GM12864 (cell line): Measurements from ENCODE around the gene SHLD3.
"Not testable (repeated sequence)": the region's sequence is repeated elsewhere in the genome, so short reads cannot be mapped to it uniquely, and the experiment has no call there.

Experiments
- DNase-seq: peaks from one replicate; pipeline ENCODE4 v3.0.0-alpha.2; 2011; ENCODE audit warnings: low read depth
- H3K4me3 ChIP-seq: 2 replicates; pipeline ENCODE4 v1.5.1; 2011; ENCODE audit warnings: mild to moderate bottlenecking, low read depth, low read length, control low read depth
- TF ChIP-seq, protein P1 (sequence below): IDR thresholded peaks from 2 replicates; pipeline ENCODE4 v1.5.1; 2011; ENCODE audit warnings: low read depth, mild to moderate bottlenecking, moderate library complexity, low read length, control low read depth, inconsistent platforms; ENCODE audit errors: missing control alignments

SHLD3 gene

DNA sequence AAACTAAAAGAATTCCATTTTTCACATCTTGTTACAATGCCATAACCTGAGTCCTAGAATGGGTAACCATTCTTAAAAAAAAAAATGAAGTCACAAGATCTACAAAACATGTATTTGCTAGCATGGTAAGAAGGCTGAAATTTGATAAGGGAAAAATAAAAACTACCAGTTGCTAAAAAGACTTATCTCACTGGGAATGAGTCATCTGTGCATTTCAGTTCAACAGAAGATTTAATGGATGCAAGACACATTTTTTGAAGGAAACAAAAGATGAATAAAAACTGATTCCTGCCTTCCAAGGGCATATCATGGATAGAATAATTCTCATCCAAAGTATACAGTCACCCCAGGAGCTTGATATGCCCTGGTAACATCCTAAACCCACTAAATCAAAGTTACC lies 49.9 kb downstream of the SHLD3 start:
- no peak for DNase-seq
- TF ChIP-seq, protein P1, sequence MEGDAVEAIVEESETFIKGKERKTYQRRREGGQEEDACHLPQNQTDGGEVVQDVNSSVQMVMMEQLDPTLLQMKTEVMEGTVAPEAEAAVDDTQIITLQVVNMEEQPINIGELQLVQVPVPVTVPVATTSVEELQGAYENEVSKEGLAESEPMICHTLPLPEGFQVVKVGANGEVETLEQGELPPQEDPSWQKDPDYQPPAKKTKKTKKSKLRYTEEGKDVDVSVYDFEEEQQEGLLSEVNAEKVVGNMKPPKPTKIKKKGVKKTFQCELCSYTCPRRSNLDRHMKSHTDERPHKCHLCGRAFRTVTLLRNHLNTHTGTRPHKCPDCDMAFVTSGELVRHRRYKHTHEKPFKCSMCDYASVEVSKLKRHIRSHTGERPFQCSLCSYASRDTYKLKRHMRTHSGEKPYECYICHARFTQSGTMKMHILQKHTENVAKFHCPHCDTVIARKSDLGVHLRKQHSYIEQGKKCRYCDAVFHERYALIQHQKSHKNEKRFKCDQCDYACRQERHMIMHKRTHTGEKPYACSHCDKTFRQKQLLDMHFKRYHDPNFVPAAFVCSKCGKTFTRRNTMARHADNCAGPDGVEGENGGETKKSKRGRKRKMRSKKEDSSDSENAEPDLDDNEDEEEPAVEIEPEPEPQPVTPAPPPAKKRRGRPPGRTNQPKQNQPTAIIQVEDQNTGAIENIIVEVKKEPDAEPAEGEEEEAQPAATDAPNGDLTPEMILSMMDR, result no peak

DNA sequence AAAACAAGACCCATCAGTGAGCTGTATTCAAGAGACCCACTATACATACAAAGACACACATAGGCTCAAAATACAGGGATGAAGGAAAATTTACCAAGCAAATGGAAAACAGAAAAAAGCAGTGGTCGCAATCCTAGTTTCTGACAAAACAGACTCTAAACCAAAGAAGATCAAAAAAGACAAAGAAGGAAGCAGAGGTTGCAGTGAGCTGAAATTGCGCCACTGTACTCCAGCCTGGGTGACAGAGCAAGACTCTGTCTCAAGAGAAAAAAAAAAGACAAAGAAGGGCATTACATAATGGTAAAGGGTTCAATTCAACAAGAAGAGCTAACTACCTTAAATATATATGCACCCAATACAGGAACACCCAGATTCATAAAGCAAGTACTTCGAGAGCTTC lies 51.2 kb downstream of the SHLD3 start:
- not testable (repeated sequence) for H3K4me3 ChIP-seq, DNase-seq

More for the DNA sequence above, 49.9 kb downstream of the SHLD3 start:
- no peak overlapping the region for H3K4me3 ChIP-seq
